Kidney epithelial cell (primary cell): ENCODE measurements around the gene ARHGEF19. TPM values are rescaled to one million over a fixed set of nuclear protein-coding genes. Genes with fewer than 3 reads are reported as not detected.
"Not testable (repeated sequence)": the region's sequence is repeated elsewhere in the genome, so short reads cannot be mapped to it uniquely, and the experiment has no call there.

Source experiments
- DNase-seq: peaks from one replicate; pipeline ENCODE4 v3.0.0-alpha.2; 2010; ENCODE audit warnings: low read depth
- H3K27me3 ChIP-seq: 2 replicates; pipeline ENCODE4 v1.6.0; 2011; ENCODE audit warnings: low read length; ENCODE audit not compliant: control insufficient read depth, insufficient read depth
- H3K36me3 ChIP-seq: 2 replicates; pipeline ENCODE4 v1.5.1; 2011; ENCODE audit warnings: low read length; ENCODE audit not compliant: control insufficient read depth, insufficient read depth
- H3K4me3 ChIP-seq: 2 replicates; pipeline ENCODE4 v1.5.1; 2011; ENCODE audit warnings: low read depth, mild to moderate bottlenecking, control low read depth, low read length
- CTCF ChIP-seq: IDR thresholded peaks from 2 replicates; pipeline ENCODE4 v1.5.1; 2011; ENCODE audit warnings: mild to moderate bottlenecking, moderate library complexity, low read length, control low read depth, inconsistent platforms; ENCODE audit not compliant: insufficient read depth, poor library complexity, severe bottlenecking
- total RNA-seq: library from RNA; depleted of rRNA; stranded (reverse); fragments of >200 nt; gene quantifications from 2 replicates; pipeline ENCODE4 v1.2.3, GENCODE V29; 2015

Gene ARHGEF19
- total RNA-seq = 2.7 and 5.6 TPM in 2 replicates

- Histone ChIP-seq H3K27me3 (no peaks in the 10 kb centered on the region), H3K4me3 (no peak within 1 kb of the TSS), H3K36me3 (no peaks in the 10 kb centered on the region)
- no peak for DNase-seq
- no peak for TF ChIP-seq CTCF
Measured at GRCh38 chr1:16212251-16212961, at the start of gene ARHGEF19. TSS of gene ARHGEF19 (minus strand) at chr1:16212652. CDS start at chr1:16209054, 3,598 bp downstream.

- H3K4me3 ChIP-seq = no peak overlapping the region
- no peak for DNase-seq
- no peaks in the 10 kb centered on the region for H3K36me3 ChIP-seq
- no peak for TF ChIP-seq CTCF
- H3K27me3 ChIP-seq = no peaks in the 10 kb centered on the region
Measured at GRCh38 chr1:16262067-16262466, 49.6 kb upstream of the ARHGEF19 start.

- Histone ChIP-seq H3K4me3 (no peak overlapping the region), H3K36me3 (no peaks in the 10 kb centered on the region), H3K27me3 (no peaks in the 10 kb centered on the region)
- no peak for TF ChIP-seq CTCF
- peak; percentile 32 for DNase-seq
Measured at GRCh38 chr1:16260814-16261213, 48.4 kb upstream of the ARHGEF19 start.

GRCh38 chr1:16258591-16259135, 46.2 kb upstream of the ARHGEF19 start:
- no peak for DNase-seq
- no peak for TF ChIP-seq CTCF

GRCh38 chr1:16257968-16258367, 45.5 kb upstream of the ARHGEF19 start:
- DNase-seq = no peak
- H3K4me3 ChIP-seq = no peak overlapping the region
- TF ChIP-seq CTCF = no peak
- H3K36me3 ChIP-seq = no peaks in the 10 kb centered on the region
- H3K27me3 ChIP-seq = no peaks in the 10 kb centered on the region

More at GRCh38 chr1:16258591-16259135, 46.2 kb upstream of the ARHGEF19 start:
- no peak overlapping the region for H3K4me3 ChIP-seq
- no peaks in the 10 kb centered on the region for H3K36me3 ChIP-seq
- H3K27me3 ChIP-seq = no peaks in the 10 kb centered on the region

GRCh38 chr1:16257556-16257955, 45.1 kb upstream of the ARHGEF19 start:
- not testable (repeated sequence) for H3K4me3 ChIP-seq, H3K27me3 ChIP-seq, DNase-seq, H3K36me3 ChIP-seq
